ENCODE data around the gene LHPP.

GRCh38 chr10:124652701-124653100, 191.1 kb downstream of the LHPP start:
- TF ChIP-seq CTCF (IDR thresholded peaks at IDR 0.05 in 2 of 3, conservative IDR thresholded peaks at IDR 0.05 in 1 of 3; ENCODE audit: control insufficient read depth in 2 of 3, extremely low read depth in 1 of 3, insufficient read depth in 1 of 3, low read depth in 3 of 3, low read length in 3 of 3) (no peak), ZZZ3 (IDR thresholded peaks at IDR 0.05; ENCODE audit: control insufficient read depth, insufficient read length, low read depth) (no peak)
